Activated naive CD4-positive, alpha-beta T cell (primary cell): ENCODE data around the gene LRRC8C.

Experiments
- DNase-seq, 4 experiments: peaks; one replicate each; lab custom pipeline; 2025; lab: John Stamatoyannopoulos, UW

Gene LRRC8C

GRCh38 chr1:89670711-89671110, 37.8 kb downstream of the LRRC8C start:
- no peak for DNase-seq

GRCh38 chr1:89671775-89672488, 39.0 kb downstream of the LRRC8C start:
- DNase-seq, result no peak

- no peak for DNase-seq
Measured at GRCh38 chr1:89672489-89673183, 39.7 kb downstream of the LRRC8C start.

- no peak for DNase-seq
Measured at GRCh38 chr1:89673251-89673650, 40.3 kb downstream of the LRRC8C start.

GRCh38 chr1:89675677-89676076, 42.8 kb downstream of the LRRC8C start:
- no peak for DNase-seq

GRCh38 chr1:89681045-89681729, 48.3 kb downstream of the LRRC8C start:
- no peak for DNase-seq

GRCh38 chr1:89682611-89683010, 49.7 kb downstream of the LRRC8C start:
- DNase-seq, result no peak

- DNase-seq, result no peak
Measured at GRCh38 chr1:89685461-89685860, 52.5 kb downstream of the LRRC8C start.

- no peak for DNase-seq
Measured at GRCh38 chr1:89686520-89686919, 53.6 kb downstream of the LRRC8C start.

- DNase-seq, result no peak
Measured at GRCh38 chr1:89687254-89687653, 54.3 kb downstream of the LRRC8C start.

- no peak for DNase-seq
Measured at GRCh38 chr1:89688607-89689006, 55.7 kb downstream of the LRRC8C start.

GRCh38 chr1:89689234-89689633, 56.3 kb downstream of the LRRC8C start:
- DNase-seq, result no peak

- DNase-seq, result no peak
Measured at GRCh38 chr1:89690595-89690994, 57.7 kb downstream of the LRRC8C start.

GRCh38 chr1:89692601-89693521, 59.9 kb downstream of the LRRC8C start:
- no peak for DNase-seq

- DNase-seq, result no peak
Measured at GRCh38 chr1:89695847-89696246, 62.9 kb downstream of the LRRC8C start.

- DNase-seq, result no peak
Measured at GRCh38 chr1:89697383-89697782, 64.5 kb downstream of the LRRC8C start.

- no peak for DNase-seq
Measured at GRCh38 chr1:89698020-89698560, 65.2 kb downstream of the LRRC8C start.

- no peak for DNase-seq
Measured at GRCh38 chr1:89698624-89699023, 65.7 kb downstream of the LRRC8C start.

GRCh38 chr1:89699451-89699986, 66.6 kb downstream of the LRRC8C start:
- no peak for DNase-seq

GRCh38 chr1:89701746-89702241, 68.9 kb downstream of the LRRC8C start:
- no peak for DNase-seq

GRCh38 chr1:89702520-89703045, 69.7 kb downstream of the LRRC8C start:
- DNase-seq, result no peak
